Activated B cell treated with CpG ODN at 0.5 μM for 24 hours (primary cell): Measurements from ENCODE around the gene KRT5. TPM values are rescaled to one million over a fixed set of nuclear protein-coding genes. Genes with fewer than 3 reads are reported as not detected.

Experiments used
- ATAC-seq: fragments of 200-7000 bp; cut with Tn5 transposase; one replicate; pipeline ENCODE4 v1.10.0; 2021; ENCODE audit warnings: low read depth, mild to moderate bottlenecking, moderate library complexity
- CTCF ChIA-PET: fragments of 350-600 bp; sonication (Branson Sonifier 250); formaldehyde crosslinking; loops from one replicate; lab custom pipeline; 2021; ENCODE audit warnings: antibody characterized with exemption; lab: Charles Lee
- POLR2A ChIA-PET: fragments of 350-600 bp; sonication (Branson Sonifier 250); formaldehyde crosslinking; loops from one replicate; lab custom pipeline; 2021; ENCODE audit warnings: antibody characterized with exemption; lab: Charles Lee
- DNase-seq: peaks from one replicate; pipeline ENCODE4 v3.0.0; 2022
- H3K27ac Mint-ChIP-seq: one replicate; pipeline ENCODE4 v1.8.0; 2020; ENCODE audit warnings: mixed read lengths
- H3K27me3 Mint-ChIP-seq: one replicate; pipeline ENCODE4 v1.8.0; 2021; ENCODE audit warnings: mixed read lengths
- H3K36me3 Mint-ChIP-seq: one replicate; pipeline ENCODE4 v1.8.0; 2021; ENCODE audit warnings: low read depth, mixed read lengths
- H3K4me1 Mint-ChIP-seq: one replicate; pipeline ENCODE4 v1.8.0; 2021; ENCODE audit warnings: mixed read lengths
- H3K4me3 Mint-ChIP-seq: one replicate; pipeline ENCODE4 v1.8.0; 2020; ENCODE audit warnings: mild to moderate bottlenecking, mixed read lengths
- H3K9me3 Mint-ChIP-seq: one replicate; pipeline ENCODE4 v1.8.0; 2020; ENCODE audit warnings: mixed read lengths
- CTCF ChIP-seq: fragments of 200-600 bp; IDR thresholded peaks from one replicate; pipeline ENCODE4 v1.8.0; 2022; ENCODE audit warnings: antibody characterized with exemption, mild to moderate bottlenecking
- intact Hi-C: fragments of 100-400 bp; cut with micrococcal nuclease; formaldehyde crosslinking; loops from one replicate; pipeline ENCODE4 v1.15.1; 2024
- total RNA-seq: library from RNA; stranded (reverse); gene quantifications from 2 replicates; pipeline ENCODE4 v1.2.3, GENCODE V29; 2022

KRT5 gene
- total RNA-seq, 1 donor from 2014 or later = not detected

- Mint-ChIP-seq H3K27ac (no peak overlapping the region), H3K4me3 (no peak overlapping the region), H3K36me3 (no peaks in the 10 kb centered on the region), H3K27me3 (peaks cover 19% of the 10 kb centered on the region), H3K9me3 (peaks cover 15% of the 10 kb centered on the region), H3K4me1 (no peaks in the 10 kb centered on the region)
- POLR2A ChIA-PET = no interaction called here
- no peak for DNase-seq
- ATAC-seq = no peak
- intact Hi-C loops = no loop called here
- CTCF ChIA-PET = no interaction called here
- no peak for TF ChIP-seq CTCF
Observed at GRCh38 chr12:52487211-52487610, 33.0 kb downstream of the KRT5 start.

- no peak overlapping the region for H3K4me3 Mint-ChIP-seq
- peaks cover 15% of the 10 kb centered on the region for H3K9me3 Mint-ChIP-seq
- TF ChIP-seq CTCF = no peak
- peaks cover 18% of the 10 kb centered on the region for H3K27me3 Mint-ChIP-seq
- DNase-seq = no peak
- no peak for ATAC-seq
- ChIA-PET CTCF (no interaction called here), POLR2A (no interaction called here)
- intact Hi-C loops = no loop called here
- no peaks in the 10 kb centered on the region for H3K36me3 Mint-ChIP-seq
- H3K27ac Mint-ChIP-seq = no peak overlapping the region
- no peaks in the 10 kb centered on the region for H3K4me1 Mint-ChIP-seq
Observed at GRCh38 chr12:52486166-52487105, 33.8 kb downstream of the KRT5 start.

- H3K4me1 Mint-ChIP-seq = no peaks in the 10 kb centered on the region
- H3K27ac Mint-ChIP-seq = no peak overlapping the region
- CTCF ChIA-PET = no interaction called here
- peaks cover 10% of the 10 kb centered on the region for H3K9me3 Mint-ChIP-seq
- POLR2A ChIA-PET = no interaction called here
- TF ChIP-seq CTCF = no peak
- no peak overlapping the region for H3K4me3 Mint-ChIP-seq
- H3K27me3 Mint-ChIP-seq = peaks cover 11% of the 10 kb centered on the region
- DNase-seq = no peak
- H3K36me3 Mint-ChIP-seq = no peaks in the 10 kb centered on the region
- ATAC-seq = no peak
- intact Hi-C loops = no loop called here
Observed at GRCh38 chr12:52480073-52480472, 40.1 kb downstream of the KRT5 start.

GRCh38 chr12:52477651-52478050 is 42.5 kb downstream of the KRT5 start:
- DNase-seq = no peak
- Mint-ChIP-seq H3K4me1 (no peaks in the 10 kb centered on the region), H3K36me3 (no peaks in the 10 kb centered on the region), H3K4me3 (no peak overlapping the region), H3K27ac (no peak overlapping the region), H3K9me3 (no peaks in the 10 kb centered on the region), H3K27me3 (peaks cover 5% of the 10 kb centered on the region)
- no peak for ATAC-seq
- POLR2A ChIA-PET = no interaction called here
- CTCF ChIA-PET = no interaction called here
- no peak for TF ChIP-seq CTCF
- intact Hi-C loops = no loop called here

GRCh38 chr12:52474212-52474611 is 46.0 kb downstream of the KRT5 start:
- intact Hi-C loops = loop anchor here (1.0 kb wide), 1 partner anchor 24 kb away; no protein-coding TSS in a partner anchor
- Mint-ChIP-seq H3K9me3 (no peaks in the 10 kb centered on the region), H3K4me1 (no peaks in the 10 kb centered on the region), H3K27ac (no peak overlapping the region), H3K36me3 (no peaks in the 10 kb centered on the region), H3K4me3 (no peak overlapping the region), H3K27me3 (peaks cover 11% of the 10 kb centered on the region)
- TF ChIP-seq CTCF = no peak
- ChIA-PET CTCF (no interaction called here), POLR2A (no interaction called here)
- ATAC-seq (no peak), DNase-seq (no peak)
